Vein endothelial cell (primary cell): Measurements from ENCODE around the gene MSH5. TPM values are rescaled to one million over a fixed set of nuclear protein-coding genes. Genes with fewer than 3 reads are reported as not detected.

Source experiments
- total RNA-seq: library from RNA; depleted of rRNA; stranded (reverse); fragments of >200 nt; gene quantifications from 2 replicates; pipeline ENCODE4 v1.2.3, GENCODE V29; 2012

The MSH5 gene
- total RNA-seq: 12.7 and 18.8 TPM in 2 replicates

GRCh38 chr6:31739639-31740396 lies at the start of gene MSH5:
Gene MSH5 (plus strand): TSS chr6:31740005. CDS start chr6:31740467, 462 bp downstream.

GRCh38 chr6:31702819-31703716 lies 36.7 kb upstream of the MSH5 start, which contains the start of gene ABHD16A:
Gene ABHD16A (minus strand): TSS chr6:31703324. CDS start chr6:31703281, 43 bp downstream.

GRCh38 chr6:31706599-31706998 lies 33.2 kb upstream of the MSH5 start, which contains the start of gene LY6G6F:
Gene LY6G6F (plus strand): TSS chr6:31706866. CDS start chr6:31706907, 41 bp downstream.

GRCh38 chr6:31715022-31715958 lies 24.5 kb upstream of the MSH5 start, which contains the start of gene LY6G6D:
Gene LY6G6D (plus strand): TSS chr6:31715348. CDS start chr6:31715356, 8 bp downstream.

GRCh38 chr6:31721351-31722020 lies 18.3 kb upstream of the MSH5 start, which contains the start of gene LY6G6C:
Gene LY6G6C (minus strand): TSS chr6:31721746. CDS start chr6:31721679, 67 bp downstream.

GRCh38 chr6:31723245-31723979 lies 16.4 kb upstream of the MSH5 start, which contains the start of gene MPIG6B:
Gene MPIG6B (plus strand): TSS chr6:31723373. CDS start chr6:31723384, 11 bp downstream.

GRCh38 chr6:31728767-31729514 lies 10.9 kb upstream of the MSH5 start, which contains the start of gene DDAH2:
Gene DDAH2 (minus strand): TSS chr6:31729299. CDS start chr6:31729161, 138 bp downstream.

GRCh38 chr6:31736021-31736767 lies 3.6 kb upstream of the MSH5 start, which contains the start of gene CLIC1:
Gene CLIC1 (minus strand): TSS chr6:31736530. CDS start chr6:31736300, 230 bp downstream.

GRCh38 chr6:31762356-31762755 lies 22.6 kb downstream of the MSH5 start, which contains the start of gene SAPCD1:
Gene SAPCD1 (plus strand): TSS chr6:31762656. CDS start chr6:31763055, 399 bp downstream.

GRCh38 chr6:31776989-31777666 lies 37.3 kb downstream of the MSH5 start, which contains the start of gene VWA7:
Gene VWA7 (minus strand): TSS chr6:31777328. CDS start chr6:31776779, 549 bp downstream.

GRCh38 chr6:31795616-31796298 lies 56.0 kb downstream of the MSH5 start, which contains the start of gene VARS1:
Gene VARS1 (minus strand): TSS chr6:31795752. CDS start chr6:31795217, 535 bp downstream.

GRCh38 chr6:31806470-31807272 lies 66.9 kb downstream of the MSH5 start, which contains the start of gene LSM2:
Gene LSM2 (minus strand): TSS chr6:31806966. CDS start chr6:31806757, 209 bp downstream.

